K562 (cell line): ENCODE results near the gene DMBT1.

Experiments used
- FOXP1 ChIP-seq: sonication (generic); formaldehyde crosslinking; IDR thresholded peaks from 2 replicates; pipeline ENCODE4 v1.8.0; 2022; ENCODE audit warnings: mild to moderate bottlenecking, missing genetic modification reagents
- JUN ChIP-seq, 2 experiments: sonication (generic) in 1 of 2; formaldehyde crosslinking in 1 of 2; IDR thresholded peaks; 2 replicates each; pipeline versions ENCODE4 v1.6.1 to v1.8.0; 2012 to 2022; ENCODE audit warnings: borderline replicate concordance in 2 of 2, mild to moderate bottlenecking in 2 of 2, improper control_type of control experiment in 1 of 2, low read depth in 1 of 2, low read length in 1 of 2, missing genetic modification reagents in 1 of 2
- POLR2A ChIP-seq: fragments of 450-650 bp; conservative IDR thresholded peaks from 2 replicates; pipeline ENCODE4 v1.6.1; 2016
- POLR2AphosphoS5 ChIP-seq: IDR thresholded peaks from 2 replicates; pipeline ENCODE4 v1.6.1; 2011; ENCODE audit warnings: mild to moderate bottlenecking, low read depth, low read length, moderate library complexity; ENCODE audit not compliant: control insufficient read depth, insufficient read depth
- RBM17 ChIP-seq: fragments of 200-400 bp; formaldehyde crosslinking; IDR thresholded peaks from 2 replicates; pipeline ENCODE4 v1.6.1; 2017; ENCODE audit warnings: low read depth, mild to moderate bottlenecking, low read length, borderline replicate concordance
- RBM39 ChIP-seq: fragments of 200-400 bp; formaldehyde crosslinking; optimal IDR thresholded peaks from 2 replicates; pipeline ENCODE3; 2018; ENCODE audit warnings: low read depth, low read length
- TBP ChIP-seq: optimal IDR thresholded peaks from 2 replicates; pipeline ENCODE3; 2011; ENCODE audit warnings: low read depth, low read length, improper control_type of control experiment
- TF ChIP-seq, protein P1 (sequence below), 2 experiments: fragments of 450-650 bp; formaldehyde crosslinking in 1 of 2; IDR thresholded peaks; 2 replicates each; pipeline versions ENCODE4 v1.4.0 to v1.6.1; 2014 to 2020; ENCODE audit warnings: mild to moderate bottlenecking in 2 of 2, borderline replicate concordance in 1 of 2, low read depth in 1 of 2
- TF ChIP-seq, protein P2 (sequence below): sonication (generic); formaldehyde crosslinking; IDR thresholded peaks from 2 replicates; pipeline ENCODE4 v1.8.0; 2022; ENCODE audit warnings: missing genetic modification reagents, mild to moderate bottlenecking, moderate library complexity, borderline replicate concordance
- TF ChIP-seq, protein P3 (sequence below): fragments of 250-450 bp; sonication (Bioruptor Pico); IDR thresholded peaks from 2 replicates; pipeline ENCODE4 v1.5.1; 2021; ENCODE audit warnings: mild to moderate bottlenecking

DNA sequence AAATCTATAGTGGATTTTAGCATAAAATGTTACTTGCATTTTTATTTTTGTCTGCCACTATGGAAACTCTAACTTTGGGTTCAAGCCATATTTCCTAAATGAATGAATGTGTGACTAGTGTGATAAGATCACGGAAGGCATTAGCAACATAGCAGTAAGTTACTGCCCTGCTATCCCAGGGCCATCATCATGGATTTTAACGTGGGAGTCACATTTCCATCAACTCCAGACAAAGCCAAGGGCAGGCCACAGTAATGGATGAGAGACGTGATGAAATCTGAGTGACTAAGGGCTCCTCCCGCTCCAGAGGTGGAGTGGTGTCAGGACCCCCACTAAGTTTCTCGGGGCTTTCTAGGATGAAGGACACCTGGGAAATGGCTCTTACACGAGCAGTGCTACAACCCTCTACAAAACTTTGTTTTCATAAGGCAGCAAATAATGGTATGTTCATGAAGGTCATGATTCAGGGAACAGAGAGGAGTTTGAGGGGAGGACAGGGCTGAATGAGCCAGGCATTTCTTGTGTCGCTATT, 104.8 kb downstream of the DMBT1 start:
- TF ChIP-seq, protein P1, sequence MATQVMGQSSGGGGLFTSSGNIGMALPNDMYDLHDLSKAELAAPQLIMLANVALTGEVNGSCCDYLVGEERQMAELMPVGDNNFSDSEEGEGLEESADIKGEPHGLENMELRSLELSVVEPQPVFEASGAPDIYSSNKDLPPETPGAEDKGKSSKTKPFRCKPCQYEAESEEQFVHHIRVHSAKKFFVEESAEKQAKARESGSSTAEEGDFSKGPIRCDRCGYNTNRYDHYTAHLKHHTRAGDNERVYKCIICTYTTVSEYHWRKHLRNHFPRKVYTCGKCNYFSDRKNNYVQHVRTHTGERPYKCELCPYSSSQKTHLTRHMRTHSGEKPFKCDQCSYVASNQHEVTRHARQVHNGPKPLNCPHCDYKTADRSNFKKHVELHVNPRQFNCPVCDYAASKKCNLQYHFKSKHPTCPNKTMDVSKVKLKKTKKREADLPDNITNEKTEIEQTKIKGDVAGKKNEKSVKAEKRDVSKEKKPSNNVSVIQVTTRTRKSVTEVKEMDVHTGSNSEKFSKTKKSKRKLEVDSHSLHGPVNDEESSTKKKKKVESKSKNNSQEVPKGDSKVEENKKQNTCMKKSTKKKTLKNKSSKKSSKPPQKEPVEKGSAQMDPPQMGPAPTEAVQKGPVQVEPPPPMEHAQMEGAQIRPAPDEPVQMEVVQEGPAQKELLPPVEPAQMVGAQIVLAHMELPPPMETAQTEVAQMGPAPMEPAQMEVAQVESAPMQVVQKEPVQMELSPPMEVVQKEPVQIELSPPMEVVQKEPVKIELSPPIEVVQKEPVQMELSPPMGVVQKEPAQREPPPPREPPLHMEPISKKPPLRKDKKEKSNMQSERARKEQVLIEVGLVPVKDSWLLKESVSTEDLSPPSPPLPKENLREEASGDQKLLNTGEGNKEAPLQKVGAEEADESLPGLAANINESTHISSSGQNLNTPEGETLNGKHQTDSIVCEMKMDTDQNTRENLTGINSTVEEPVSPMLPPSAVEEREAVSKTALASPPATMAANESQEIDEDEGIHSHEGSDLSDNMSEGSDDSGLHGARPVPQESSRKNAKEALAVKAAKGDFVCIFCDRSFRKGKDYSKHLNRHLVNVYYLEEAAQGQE (IDR thresholded peaks at IDR 0.05; ENCODE audit: borderline replicate concordance) = no peak
- TF ChIP-seq, protein P1 (CRISPR knock-in tag; IDR thresholded peaks at IDR 0.05; ENCODE audit: low read depth) = no peak
- TF ChIP-seq FOXP1 (no peak), RBM39 (no peak), RBM17 (no peak), POLR2A (no peak), JUN (IDR thresholded peaks at IDR 0.05; ENCODE audit: borderline replicate concordance, low read depth, low read length) (no peak), JUN (CRISPR knock-in tag; IDR thresholded peaks at IDR 0.05; ENCODE audit: borderline replicate concordance) (no peak), TBP (no peak), POLR2AphosphoS5 (no peak)
- TF ChIP-seq, protein P2, sequence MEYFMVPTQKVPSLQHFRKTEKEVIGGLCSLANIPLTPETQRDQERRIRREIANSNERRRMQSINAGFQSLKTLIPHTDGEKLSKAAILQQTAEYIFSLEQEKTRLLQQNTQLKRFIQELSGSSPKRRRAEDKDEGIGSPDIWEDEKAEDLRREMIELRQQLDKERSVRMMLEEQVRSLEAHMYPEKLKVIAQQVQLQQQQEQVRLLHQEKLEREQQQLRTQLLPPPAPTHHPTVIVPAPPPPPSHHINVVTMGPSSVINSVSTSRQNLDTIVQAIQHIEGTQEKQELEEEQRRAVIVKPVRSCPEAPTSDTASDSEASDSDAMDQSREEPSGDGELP (CRISPR knock-in tag) = no peak
- TF ChIP-seq, protein P3, sequence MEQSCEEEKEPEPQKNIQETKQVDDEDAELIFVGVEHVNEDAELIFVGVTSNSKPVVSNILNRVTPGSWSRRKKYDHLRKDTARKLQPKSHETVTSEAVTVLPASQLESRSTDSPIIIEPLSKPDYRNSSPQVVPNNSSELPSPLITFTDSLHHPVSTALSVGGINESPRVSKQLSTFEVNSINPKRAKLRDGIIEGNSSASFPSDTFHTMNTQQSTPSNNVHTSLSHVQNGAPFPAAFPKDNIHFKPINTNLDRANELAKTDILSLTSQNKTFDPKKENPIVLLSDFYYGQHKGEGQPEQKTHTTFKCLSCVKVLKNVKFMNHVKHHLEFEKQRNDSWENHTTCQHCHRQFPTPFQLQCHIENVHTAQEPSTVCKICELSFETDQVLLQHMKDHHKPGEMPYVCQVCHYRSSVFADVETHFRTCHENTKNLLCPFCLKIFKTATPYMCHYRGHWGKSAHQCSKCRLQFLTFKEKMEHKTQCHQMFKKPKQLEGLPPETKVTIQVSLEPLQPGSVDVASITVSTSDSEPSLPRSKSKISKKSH (CRISPR knock-in tag) = no peak
